HG02938 (cell line): Measurements from ENCODE around the gene NLGN4X.

Source experiments
- ATAC-seq: cut with Tn5 transposase; IDR thresholded peaks from one replicate; pipeline ENCODE4 v1.9.1; 2021; ENCODE audit warnings: mild to moderate bottlenecking, moderate library complexity; ENCODE audit not compliant: unreplicated experiment

The NLGN4X gene

GRCh38 chrX:6228720-6229119 is at the start of gene NLGN4X:
TSS of gene NLGN4X (minus strand) at chrX:6228867. CDS start at chrX:6151466, 77,401 bp downstream.
- ATAC-seq, result no peak

DNA sequence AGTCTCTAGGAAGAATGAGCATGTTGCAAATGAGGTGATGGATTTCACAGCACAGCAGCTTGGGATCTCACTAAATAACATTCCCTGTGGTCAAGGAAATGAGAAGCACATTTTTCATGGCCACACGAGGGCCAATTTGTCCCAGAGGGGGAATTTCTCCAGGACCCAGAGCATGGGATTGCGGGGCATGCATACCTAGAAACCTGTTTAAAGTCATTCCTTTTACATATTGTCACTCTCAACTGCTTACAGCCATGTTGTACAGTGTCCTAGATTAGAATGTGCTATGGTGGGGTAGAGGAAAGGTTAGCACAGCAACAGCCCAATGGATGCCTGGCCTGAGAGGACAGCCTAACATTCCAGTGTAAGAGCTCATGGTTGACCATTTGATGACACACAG is 37.4 kb upstream of the NLGN4X start:
- no peak for ATAC-seq

DNA sequence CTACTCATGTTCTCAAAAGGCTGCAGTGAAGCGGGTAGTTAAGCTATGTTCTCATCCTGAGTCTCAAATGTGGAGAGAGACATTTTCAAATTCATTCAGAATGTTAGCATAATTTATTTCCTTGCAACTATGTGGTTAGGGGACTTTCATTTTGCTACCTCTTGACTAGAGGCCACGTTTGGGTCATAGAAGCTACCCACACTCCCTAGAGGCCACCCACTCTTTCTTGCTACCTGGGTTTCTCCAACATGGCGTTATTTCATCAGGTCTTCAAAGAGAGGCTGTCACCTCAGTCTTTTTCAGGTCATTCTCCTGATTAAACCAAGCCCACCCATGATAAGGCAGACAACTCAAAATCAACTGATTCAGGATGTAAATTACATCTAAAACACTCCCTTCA is 34.3 kb upstream of the NLGN4X start:
- no peak for ATAC-seq

DNA sequence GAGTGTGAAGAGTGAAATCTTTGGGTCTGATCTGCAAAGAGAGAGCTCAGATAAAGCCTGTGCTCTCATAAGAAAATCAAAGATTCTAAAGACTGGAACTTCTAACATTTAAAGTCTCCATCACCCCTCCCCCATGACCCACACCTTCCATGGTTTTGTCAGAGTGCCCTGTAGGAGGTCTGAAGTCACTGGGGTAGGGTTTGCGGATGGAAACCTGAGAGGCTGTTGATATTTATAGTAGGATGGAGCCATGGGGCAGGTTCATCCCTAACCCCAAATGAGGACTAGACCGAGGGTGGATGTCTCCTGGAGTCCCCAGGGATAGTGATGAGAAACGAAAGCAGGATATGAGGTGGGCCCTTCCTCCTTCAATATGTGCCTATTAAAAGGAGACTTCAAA is 28.4 kb upstream of the NLGN4X start:
- ATAC-seq, result no peak

- no peak for ATAC-seq
Observed at GRCh38 chrX:6244666-6245065, 16.0 kb upstream of the NLGN4X start.

DNA sequence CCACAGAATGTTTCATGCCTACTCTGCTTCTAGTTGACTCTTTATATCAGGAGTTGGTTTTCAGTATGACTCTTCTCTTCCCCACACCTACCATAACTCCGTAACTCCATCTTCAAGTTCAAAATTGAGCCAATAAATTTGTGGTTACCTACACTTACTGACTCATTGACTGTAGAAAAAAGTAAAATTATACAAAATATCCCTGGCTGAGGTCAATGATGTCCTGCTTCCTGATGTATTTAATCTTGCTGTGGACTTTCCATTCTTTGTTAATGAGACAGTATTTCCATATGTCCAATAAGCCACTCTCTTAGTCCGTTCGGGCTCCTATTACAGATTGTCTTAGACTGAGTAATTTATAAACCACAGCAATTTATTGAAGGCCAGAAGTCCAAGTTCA is 9.9 kb upstream of the NLGN4X start:
- ATAC-seq, result no peak

- ATAC-seq, result no peak
Observed at GRCh38 chrX:6227935-6228334, 732 bp downstream of the NLGN4X start.

GRCh38 chrX:6227453-6227835 is 1.2 kb downstream of the NLGN4X start:
- no peak for ATAC-seq

GRCh38 chrX:6226596-6227452 is 1.8 kb downstream of the NLGN4X start:
- no peak for ATAC-seq

- no peak for ATAC-seq
Observed at GRCh38 chrX:6225911-6226595, 2.6 kb downstream of the NLGN4X start.

- no peak for ATAC-seq
Observed at GRCh38 chrX:6225288-6225910, 3.3 kb downstream of the NLGN4X start.

DNA sequence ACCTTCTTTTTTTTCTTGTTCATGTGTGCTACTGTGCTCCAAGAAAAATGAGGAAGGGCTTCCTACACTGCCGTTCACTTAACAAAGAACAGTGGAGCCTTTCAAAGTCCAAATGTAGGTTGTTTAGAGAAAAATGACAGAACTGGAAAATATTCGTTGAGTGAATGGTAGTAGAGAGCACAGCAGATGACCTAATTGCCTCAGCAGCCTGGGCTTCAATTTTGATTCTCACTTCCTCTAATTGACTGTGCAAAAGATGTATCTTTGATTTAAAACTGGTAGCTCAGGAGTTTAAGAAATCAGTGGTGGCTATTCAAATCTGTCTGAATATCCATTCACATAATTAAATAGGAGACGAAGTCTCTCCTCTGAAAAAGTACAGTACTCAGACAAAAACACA is 5.2 kb downstream of the NLGN4X start:
- no peak for ATAC-seq

DNA sequence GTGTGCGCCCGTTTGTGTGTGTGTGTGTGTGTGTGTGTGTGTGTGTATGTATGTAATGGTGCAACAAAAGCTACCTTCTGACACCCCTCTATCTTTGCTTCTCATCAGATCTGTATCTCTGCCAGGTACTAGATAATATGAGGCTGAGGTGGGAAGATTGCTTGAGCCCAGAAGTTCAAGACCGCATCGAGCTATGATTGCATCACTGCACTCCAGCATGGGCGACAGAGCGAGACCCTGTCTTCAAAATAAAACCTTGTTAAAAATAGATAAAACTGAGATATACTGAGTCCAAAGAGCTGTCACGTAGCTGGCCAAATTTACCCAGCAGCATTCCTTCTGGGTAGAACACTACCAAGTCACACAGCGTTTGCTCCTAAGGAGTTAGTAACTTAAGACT is 18.4 kb downstream of the NLGN4X start:
- ATAC-seq, result no peak

- no peak for ATAC-seq
Observed at GRCh38 chrX:6203462-6204215, 25.0 kb downstream of the NLGN4X start.

DNA sequence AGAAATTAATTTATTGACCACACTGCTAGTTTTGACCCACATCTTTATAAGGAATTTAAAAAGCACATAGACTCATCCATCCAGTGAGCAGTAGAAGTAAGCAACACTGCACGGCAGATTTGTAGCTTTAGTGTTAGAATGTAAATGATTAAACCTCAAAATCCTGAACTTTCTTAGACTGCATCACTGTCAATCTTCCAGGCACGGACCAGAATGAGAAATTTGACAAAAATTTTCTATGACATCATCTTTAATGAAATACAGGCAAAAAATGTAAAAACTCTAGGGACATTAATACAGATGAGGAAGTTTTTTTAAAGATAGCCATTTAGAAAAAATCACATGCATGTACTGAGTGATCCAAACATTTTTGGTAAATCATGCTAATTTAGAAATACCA is 29.2 kb downstream of the NLGN4X start:
- ATAC-seq, result no peak

DNA sequence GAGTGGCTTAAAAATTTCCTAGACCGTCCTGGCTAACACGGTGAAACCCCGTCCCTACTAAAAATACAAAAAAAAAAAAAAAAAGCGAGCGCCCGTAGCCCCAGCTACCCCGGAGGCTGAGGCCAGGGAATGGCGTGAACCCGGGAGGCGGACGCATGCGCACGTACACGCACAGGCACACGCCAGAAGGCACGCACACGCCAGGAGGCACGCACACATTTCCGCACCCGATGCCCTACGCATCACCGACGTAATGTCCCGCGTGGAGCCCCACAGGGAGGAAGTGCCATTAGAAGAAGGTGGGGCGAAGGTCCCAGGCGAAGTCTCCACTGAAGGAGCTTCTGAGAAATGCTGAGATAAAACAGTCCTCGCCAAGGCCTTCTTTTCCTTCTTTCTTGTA is 41.4 kb downstream of the NLGN4X start:
- ATAC-seq, result no peak

- peak; percentile 100 for ATAC-seq
Observed at GRCh38 chrX:6184900-6185515, 43.7 kb downstream of the NLGN4X start.

- ATAC-seq, result no peak
Observed at GRCh38 chrX:6175914-6176313, 52.8 kb downstream of the NLGN4X start.

GRCh38 chrX:6170424-6170823 is 58.2 kb downstream of the NLGN4X start:
- ATAC-seq, result no peak

DNA sequence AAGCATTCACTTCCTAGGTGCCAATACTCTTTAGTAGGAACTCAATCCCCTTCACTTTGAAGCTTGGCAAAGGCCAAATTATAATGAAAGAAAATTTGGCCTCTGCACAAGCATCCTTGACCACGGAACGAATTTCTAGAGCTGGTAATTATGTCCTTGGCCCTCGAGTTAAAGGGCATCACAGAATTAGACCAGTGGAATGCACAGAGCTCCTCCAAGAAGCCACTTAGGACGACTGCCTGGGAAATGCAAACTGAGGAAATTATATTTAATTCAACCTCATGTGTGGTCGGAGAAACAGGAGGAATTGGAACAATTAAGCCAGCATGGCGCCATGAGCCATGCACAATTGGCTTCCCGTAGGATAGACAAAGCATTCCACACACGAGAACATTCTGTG is 59.3 kb downstream of the NLGN4X start:
- no peak for ATAC-seq

DNA sequence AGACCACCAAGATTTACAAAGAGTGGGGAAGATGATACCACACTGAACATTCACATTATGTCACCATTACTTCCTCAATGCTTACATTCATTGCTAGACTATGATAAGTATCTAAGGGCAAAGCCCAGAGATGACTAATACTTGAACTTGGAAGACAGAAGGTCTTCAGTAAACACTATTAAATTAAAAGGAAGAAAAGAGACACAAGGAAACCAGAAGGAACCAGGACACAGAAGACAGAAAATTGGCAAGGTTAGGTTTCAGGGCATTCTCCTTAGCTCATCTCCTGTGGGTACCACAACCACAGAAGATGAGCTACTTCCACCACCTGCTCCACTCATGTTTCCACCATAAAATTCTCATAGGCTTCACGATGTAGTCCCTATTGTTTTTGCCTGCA is 64.9 kb downstream of the NLGN4X start:
- ATAC-seq, result no peak
